Endodermal cell (in vitro differentiated cells): ENCODE measurements around the gene KDELR1. TPM values are rescaled to one million over a fixed set of nuclear protein-coding genes. Genes with fewer than 3 reads are reported as not detected.

Source experiments
- DNase-seq: peaks from one replicate; pipeline ENCODE4 v3.0.0-alpha.2; 2017
- H3K27ac ChIP-seq: 2 replicates; pipeline ENCODE4 v1.5.1; 2013; ENCODE audit warnings: mild to moderate bottlenecking, low read depth, low read length, moderate library complexity
- H3K27me3 ChIP-seq: 2 replicates; pipeline ENCODE4 v1.6.1; 2013; ENCODE audit warnings: mild to moderate bottlenecking, low read length, moderate library complexity; ENCODE audit not compliant: insufficient read depth, control insufficient read depth, poor library complexity, severe bottlenecking
- H3K36me3 ChIP-seq: 2 replicates; pipeline ENCODE4 v1.7.0; 2013; ENCODE audit warnings: mild to moderate bottlenecking, low read length, moderate library complexity; ENCODE audit not compliant: control insufficient read depth, insufficient read depth
- H3K4me1 ChIP-seq: one replicate; pipeline ENCODE4 v1.7.0; 2013; ENCODE audit warnings: low read length; ENCODE audit not compliant: control insufficient read depth, insufficient read depth
- H3K4me3 ChIP-seq: 2 replicates; pipeline ENCODE4 v1.5.1; 2013; ENCODE audit warnings: mild to moderate bottlenecking, low read length, moderate library complexity
- H3K9ac ChIP-seq: 2 replicates; pipeline ENCODE4 v1.6.1; 2013; ENCODE audit warnings: mild to moderate bottlenecking, low read length, moderate library complexity; ENCODE audit not compliant: poor library complexity, severe bottlenecking; ENCODE audit errors: extremely low read depth
- H3K9me3 ChIP-seq: 2 replicates; pipeline ENCODE4 v1.6.1; 2013; ENCODE audit warnings: mild to moderate bottlenecking, low read length, moderate library complexity; ENCODE audit not compliant: control insufficient read depth
- H3K27ac Mint-ChIP-seq: 2 replicates; pipeline ENCODE4 v1.8.0; 2020; ENCODE audit warnings: mixed read lengths
- H3K27me3 Mint-ChIP-seq: 2 replicates; pipeline ENCODE4 v1.8.0; 2021; ENCODE audit warnings: mild to moderate bottlenecking, mixed read lengths; ENCODE audit not compliant: insufficient read depth
- H3K36me3 Mint-ChIP-seq: 2 replicates; pipeline ENCODE4 v1.8.0; 2020; ENCODE audit warnings: low read depth, mixed read lengths
- H3K4me1 Mint-ChIP-seq: 2 replicates; pipeline ENCODE4 v1.8.0; 2020; ENCODE audit warnings: mixed read lengths
- H3K4me3 Mint-ChIP-seq: 2 replicates; pipeline ENCODE4 v1.8.0; 2020; ENCODE audit warnings: mild to moderate bottlenecking, moderate library complexity, mixed read lengths
- H3K9me3 Mint-ChIP-seq: 2 replicates; pipeline ENCODE4 v1.8.0; 2020; ENCODE audit warnings: mild to moderate bottlenecking, mixed read lengths
- CTCF ChIP-seq: fragments of 200-600 bp; sonication (generic); conservative IDR thresholded peaks from 2 replicates; pipeline ENCODE4 v1.5.0; 2021; ENCODE audit warnings: antibody characterized with exemption, mild to moderate bottlenecking
- WGBS, 2 experiments: methylation state at CpG; one replicate each; pipeline versions ENCODE4 v1.1.5 to v1.1.7; 2013; ENCODE audit warnings: missing lambda C conversion rate in 2 of 2, mixed read lengths in 1 of 2; ENCODE audit not compliant: insufficient coverage in 1 of 2, insufficient read length in 1 of 2; 5-methylcytosine and 5-hydroxymethylcytosine counted together
- total RNA-seq, 2 donors: library from RNA; stranded (reverse); fragmentation: NEBNext Ultra II Directional in 1 of 2; extraction: Animal tissue kit (Norgen Biotek cat#: 25700) in 1 of 2; gene quantifications; 2 replicates in 1 of 2; 3 replicates in 1 of 2; pipeline ENCODE4 v1.2.1, GENCODE V29; 2021

KDELR1 gene
- total RNA-seq, 2 donors from 2014 or later = 227 to 285 TPM

DNA sequence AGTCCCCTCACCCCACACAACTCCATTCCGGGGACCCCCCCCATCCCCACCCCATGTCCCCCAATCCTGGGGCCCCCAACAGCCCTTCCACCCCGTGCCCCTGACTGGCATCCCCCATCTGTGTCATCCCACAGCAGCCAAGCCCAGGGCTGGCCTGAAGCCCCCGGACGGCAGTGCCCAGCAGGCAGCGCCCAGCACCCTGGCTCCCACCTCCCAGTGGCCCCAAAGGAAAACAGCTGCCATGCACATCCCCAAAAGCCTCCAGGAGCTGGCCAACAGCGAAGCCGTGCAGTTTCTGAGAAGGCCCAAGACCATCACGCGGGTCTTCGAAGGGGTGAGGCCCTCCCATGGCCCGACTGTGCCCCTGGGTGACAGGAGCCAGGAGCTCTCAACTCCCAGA, 25.7 kb downstream of the KDELR1 start:
- Mint-ChIP-seq H3K9me3 (no peaks in the 10 kb centered on the region), H3K36me3 (no peaks in the 10 kb centered on the region), H3K27ac (no peak overlapping the region)

DNA sequence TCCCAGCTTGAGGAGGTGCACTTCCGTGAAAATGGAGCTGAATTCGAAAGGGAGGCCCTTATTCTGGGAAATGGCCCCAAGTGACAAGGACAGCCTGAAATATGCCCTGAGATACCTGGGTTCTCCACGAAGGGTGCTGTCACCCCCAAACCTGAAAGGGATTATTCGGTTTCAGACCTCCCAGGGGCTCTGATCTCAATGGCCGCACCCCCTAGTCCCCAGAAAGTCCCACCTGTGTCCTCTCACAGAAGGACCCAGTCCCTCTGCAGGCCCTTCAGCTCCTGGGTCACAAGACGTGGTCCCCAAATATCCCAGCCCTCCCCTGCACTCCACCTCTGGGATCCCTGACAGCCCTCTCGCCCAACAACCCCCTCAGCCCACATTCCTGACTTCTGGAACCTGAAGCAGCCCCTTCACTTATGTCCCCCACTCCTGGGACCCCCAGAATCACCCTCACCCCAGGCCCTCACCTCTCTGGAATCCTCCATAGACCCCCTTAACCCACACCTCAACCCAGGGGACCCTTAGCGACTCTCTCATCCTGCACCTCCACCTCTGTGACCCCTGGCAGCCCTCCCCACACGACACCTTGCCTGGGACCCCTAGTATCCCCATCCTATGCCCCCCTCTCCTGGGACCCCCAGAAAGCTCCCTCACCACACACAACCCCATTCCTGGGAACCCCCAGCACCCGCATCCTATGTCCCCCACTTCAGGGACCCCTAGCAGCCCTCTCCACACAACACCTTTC, 26.6 kb downstream of the KDELR1 start:
- no peak overlapping the region for H3K27ac ChIP-seq
- peaks cover 10% of the 10 kb centered on the region for H3K27me3 Mint-ChIP-seq
- peak overlapping the region; percentile 35 for H3K27ac Mint-ChIP-seq

More for the DNA sequence above, 25.7 kb downstream of the KDELR1 start:
- no peaks in the 10 kb centered on the region for H3K9me3 ChIP-seq
- no peak overlapping the region for H3K9ac ChIP-seq
- no peaks in the 10 kb centered on the region for H3K27me3 ChIP-seq
- H3K36me3 ChIP-seq = no peaks in the 10 kb centered on the region
- H3K27ac ChIP-seq = no peak overlapping the region
- H3K4me3 Mint-ChIP-seq = no peak overlapping the region
- H3K4me1 Mint-ChIP-seq = no peaks in the 10 kb centered on the region
- 93 to 100% methylated on average over 6 to 11 of the region's 11 CpGs for WGBS, 2 experiments
- H3K4me3 ChIP-seq = no peak overlapping the region
- H3K4me1 ChIP-seq = no peaks in the 10 kb centered on the region
- no peak for TF ChIP-seq CTCF
- DNase-seq = no peak
- peaks cover 16% of the 10 kb centered on the region for H3K27me3 Mint-ChIP-seq

GRCh38 chr19:48363810-48364597, 27.3 kb downstream of the KDELR1 start, which contains the start of the genes SYNGR4 and TMEM143:
TSS of gene SYNGR4 (plus strand) at chr19:48364367. CDS start at chr19:48365843, 1,476 bp downstream.
TSS of gene TMEM143 (minus strand) at chr19:48363940. CDS start at chr19:48363920, 20 bp downstream.
- H3K27me3 ChIP-seq = no peaks in the 10 kb centered on the region
- Mint-ChIP-seq H3K36me3 (no peaks in the 10 kb centered on the region), H3K27me3 (peaks cover 5% of the 10 kb centered on the region), H3K4me3 (peak within 1 kb of the TSS; percentile 72), H3K9me3 (no peaks in the 10 kb centered on the region), H3K27ac (peak within 1 kb of the TSS; percentile 97), H3K4me1 (no peaks in the 10 kb centered on the region)
- H3K9me3 ChIP-seq = no peaks in the 10 kb centered on the region
- WGBS, 2 experiments = 4 to 13% methylated on average over 20 to 59 of the region's 59 CpGs
- DNase-seq = peak; percentile 100
- H3K27ac ChIP-seq = peak within 1 kb of the TSS; percentile 40
- no peaks in the 10 kb centered on the region for H3K36me3 ChIP-seq
- H3K4me3 ChIP-seq = peak within 1 kb of the TSS; percentile 86
- no peaks in the 10 kb centered on the region for H3K4me1 ChIP-seq
- no peak for TF ChIP-seq CTCF
- peak within 1 kb of the TSS; percentile 52 for H3K9ac ChIP-seq

More for the DNA sequence above, 26.6 kb downstream of the KDELR1 start:
- 78 to 85% methylated on average over 6 to 10 of the region's 10 CpGs for WGBS, 2 experiments
- peak overlapping the region; percentile 72 for H3K4me3 Mint-ChIP-seq
- H3K4me1 Mint-ChIP-seq = no peaks in the 10 kb centered on the region
- no peak for DNase-seq
- Histone ChIP-seq H3K9ac (no peak overlapping the region), H3K4me3 (peak overlapping the region; percentile 41), H3K9me3 (no peaks in the 10 kb centered on the region), H3K4me1 (no peaks in the 10 kb centered on the region), H3K27me3 (no peaks in the 10 kb centered on the region), H3K36me3 (no peaks in the 10 kb centered on the region)
- no peaks in the 10 kb centered on the region for H3K36me3 Mint-ChIP-seq
- H3K9me3 Mint-ChIP-seq = no peaks in the 10 kb centered on the region
- no peak for TF ChIP-seq CTCF
